Fibroblast of villous mesenchyme (primary cell): Measurements from ENCODE around the gene SYVN1. TPM values are rescaled to one million over a fixed set of nuclear protein-coding genes. Genes with fewer than 3 reads are reported as not detected.
A peak's percentile ranks its signal among the peaks of the same experiment; 100 is the strongest.
"Not testable (repeated sequence)": the region's sequence is repeated elsewhere in the genome, so short reads cannot be mapped to it uniquely, and the experiment has no call there.

Source experiments
- DNase-seq: peaks from one replicate; pipeline ENCODE4 v3.0.0-alpha.2; 2010; ENCODE audit warnings: low read depth
- H3K4me3 ChIP-seq: 2 replicates; pipeline ENCODE4 v1.5.1; 2011; ENCODE audit warnings: low read depth, mild to moderate bottlenecking, low read length
- total RNA-seq: library from RNA; depleted of rRNA; stranded (reverse); fragments of >200 nt; gene quantifications from 2 replicates; pipeline ENCODE4 v1.2.3, GENCODE V29; 2012
- TF ChIP-seq, protein P1 (sequence below): IDR thresholded peaks from 2 replicates; pipeline ENCODE4 v1.5.1; 2012; ENCODE audit warnings: low read depth, mild to moderate bottlenecking, low read length; ENCODE audit not compliant: insufficient read depth

SYVN1 gene
- total RNA-seq: 13.0 and 13.5 TPM in 2 replicates

DNA sequence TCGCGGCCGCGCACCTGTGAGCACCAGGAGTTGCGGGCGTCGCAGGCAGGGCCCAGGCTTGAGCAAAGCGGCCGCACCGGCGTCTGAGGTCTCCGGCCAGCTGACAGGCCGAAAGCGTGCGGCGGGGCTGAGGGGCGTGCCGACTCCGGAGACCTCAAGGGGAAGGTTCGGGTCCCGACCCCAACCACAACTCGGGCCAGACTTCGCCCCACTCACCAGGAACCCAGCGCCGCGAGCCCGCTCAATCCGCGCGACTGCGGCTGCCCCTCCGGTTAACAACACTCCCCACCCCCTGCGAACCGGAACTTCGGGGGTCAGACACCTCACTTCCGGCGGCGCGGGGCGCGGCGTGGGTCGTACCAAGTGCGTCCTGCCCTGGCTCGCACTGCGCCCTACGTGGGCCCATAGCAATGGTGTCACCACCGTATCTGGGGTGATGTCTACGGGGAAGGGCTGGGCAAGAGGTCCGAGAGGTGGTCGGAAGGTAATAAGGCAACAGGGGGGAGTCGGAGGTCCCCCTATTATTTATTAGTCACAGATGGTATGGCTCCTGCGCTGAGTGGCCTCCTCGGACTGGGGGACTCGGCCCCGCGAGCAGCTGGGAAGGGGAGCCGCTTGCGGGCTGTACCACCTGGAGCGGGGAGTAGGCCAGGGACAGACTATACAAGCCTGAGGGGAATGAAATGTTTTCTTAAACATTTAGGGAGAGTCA is at the start of gene SYVN1:
Gene SYVN1 (minus strand): TSS at position 280 of the 712 bp plus-strand sequence. CDS start 918 bp downstream, outside the sequence.
- TF ChIP-seq, protein P1, sequence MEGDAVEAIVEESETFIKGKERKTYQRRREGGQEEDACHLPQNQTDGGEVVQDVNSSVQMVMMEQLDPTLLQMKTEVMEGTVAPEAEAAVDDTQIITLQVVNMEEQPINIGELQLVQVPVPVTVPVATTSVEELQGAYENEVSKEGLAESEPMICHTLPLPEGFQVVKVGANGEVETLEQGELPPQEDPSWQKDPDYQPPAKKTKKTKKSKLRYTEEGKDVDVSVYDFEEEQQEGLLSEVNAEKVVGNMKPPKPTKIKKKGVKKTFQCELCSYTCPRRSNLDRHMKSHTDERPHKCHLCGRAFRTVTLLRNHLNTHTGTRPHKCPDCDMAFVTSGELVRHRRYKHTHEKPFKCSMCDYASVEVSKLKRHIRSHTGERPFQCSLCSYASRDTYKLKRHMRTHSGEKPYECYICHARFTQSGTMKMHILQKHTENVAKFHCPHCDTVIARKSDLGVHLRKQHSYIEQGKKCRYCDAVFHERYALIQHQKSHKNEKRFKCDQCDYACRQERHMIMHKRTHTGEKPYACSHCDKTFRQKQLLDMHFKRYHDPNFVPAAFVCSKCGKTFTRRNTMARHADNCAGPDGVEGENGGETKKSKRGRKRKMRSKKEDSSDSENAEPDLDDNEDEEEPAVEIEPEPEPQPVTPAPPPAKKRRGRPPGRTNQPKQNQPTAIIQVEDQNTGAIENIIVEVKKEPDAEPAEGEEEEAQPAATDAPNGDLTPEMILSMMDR: no peak
- peak within 1 kb of the TSS; percentile 90 for H3K4me3 ChIP-seq
- DNase-seq: peak; percentile 91

DNA sequence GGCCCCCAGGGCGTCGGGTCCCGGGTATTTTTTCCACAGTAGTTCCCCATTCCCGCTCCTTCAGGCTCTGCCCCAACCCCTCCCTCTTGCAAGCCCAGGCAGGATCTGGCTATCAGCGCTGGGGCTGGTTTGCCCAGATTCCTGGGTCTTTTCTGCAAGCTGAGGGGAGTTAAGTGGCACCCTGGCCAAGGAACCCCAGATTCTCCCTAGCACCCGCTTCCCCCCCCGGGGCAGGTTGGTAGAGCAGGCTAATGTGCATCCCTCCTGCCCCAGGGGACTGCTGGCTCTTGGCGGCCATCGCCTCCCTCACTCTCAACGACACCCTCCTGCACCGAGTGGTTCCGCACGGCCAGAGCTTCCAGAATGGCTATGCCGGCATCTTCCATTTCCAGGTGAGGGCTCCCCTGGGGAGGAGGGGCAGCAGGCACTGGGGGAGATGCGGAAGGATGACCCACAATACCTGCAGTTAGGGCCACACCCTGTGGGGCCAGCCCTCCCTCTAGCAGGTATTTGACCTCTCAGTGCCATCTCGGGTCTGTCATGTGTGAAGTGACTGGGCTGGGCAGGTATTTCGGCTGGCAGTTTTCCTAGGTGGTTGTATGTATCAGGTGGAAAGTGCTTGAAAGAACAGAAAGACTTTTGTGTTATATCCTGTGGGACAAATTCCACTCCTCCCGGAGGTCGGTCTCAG is 49.0 kb upstream of the SYVN1 start:
- DNase-seq: no peak
- peak overlapping the region; percentile 71 for H3K4me3 ChIP-seq
- TF ChIP-seq, protein P1: no peak

DNA sequence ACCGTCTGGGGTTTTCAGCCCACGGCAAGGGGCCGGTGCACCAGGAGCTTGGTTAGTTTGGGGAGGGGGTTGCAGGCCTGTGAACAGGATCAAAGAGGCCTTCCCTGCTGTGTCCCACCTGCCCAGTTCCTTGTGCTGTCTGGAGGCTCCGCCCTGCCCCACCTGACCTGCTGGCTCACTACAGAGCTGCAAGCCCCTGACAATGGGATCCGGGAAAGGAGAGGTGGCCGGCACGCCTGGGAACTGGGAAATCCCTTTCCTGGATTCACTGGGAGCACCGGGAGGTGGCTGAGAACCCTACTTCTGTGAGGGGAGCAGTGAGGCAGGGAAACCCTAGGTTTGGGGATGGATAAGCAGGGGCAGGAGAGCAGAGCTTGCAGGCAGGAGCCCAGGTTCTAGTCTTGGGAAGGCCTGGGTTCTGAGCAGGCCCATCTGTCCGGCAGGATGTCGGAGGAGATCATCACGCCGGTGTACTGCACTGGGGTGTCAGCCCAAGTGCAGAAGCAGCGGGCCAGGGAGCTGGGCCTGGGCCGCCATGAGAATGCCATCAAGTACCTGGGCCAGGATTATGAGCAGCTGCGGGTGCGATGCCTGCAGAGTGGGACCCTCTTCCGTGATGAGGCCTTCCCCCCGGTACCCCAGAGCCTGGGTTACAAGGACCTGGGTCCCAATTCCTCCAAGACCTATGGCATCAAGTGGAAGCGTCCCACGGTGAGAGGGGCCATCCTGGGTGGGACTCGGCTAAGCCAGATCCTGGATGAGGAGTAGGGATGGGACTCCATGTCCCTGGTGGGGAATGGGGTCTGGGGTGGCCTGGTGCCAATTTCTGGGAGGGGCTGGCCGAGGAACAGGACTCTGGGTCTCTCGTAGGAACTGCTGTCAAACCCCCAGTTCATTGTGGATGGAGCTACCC is 48.2 kb upstream of the SYVN1 start:
- no peak for DNase-seq
- TF ChIP-seq, protein P1: no peak
- H3K4me3 ChIP-seq: peak overlapping the region; percentile 71

DNA sequence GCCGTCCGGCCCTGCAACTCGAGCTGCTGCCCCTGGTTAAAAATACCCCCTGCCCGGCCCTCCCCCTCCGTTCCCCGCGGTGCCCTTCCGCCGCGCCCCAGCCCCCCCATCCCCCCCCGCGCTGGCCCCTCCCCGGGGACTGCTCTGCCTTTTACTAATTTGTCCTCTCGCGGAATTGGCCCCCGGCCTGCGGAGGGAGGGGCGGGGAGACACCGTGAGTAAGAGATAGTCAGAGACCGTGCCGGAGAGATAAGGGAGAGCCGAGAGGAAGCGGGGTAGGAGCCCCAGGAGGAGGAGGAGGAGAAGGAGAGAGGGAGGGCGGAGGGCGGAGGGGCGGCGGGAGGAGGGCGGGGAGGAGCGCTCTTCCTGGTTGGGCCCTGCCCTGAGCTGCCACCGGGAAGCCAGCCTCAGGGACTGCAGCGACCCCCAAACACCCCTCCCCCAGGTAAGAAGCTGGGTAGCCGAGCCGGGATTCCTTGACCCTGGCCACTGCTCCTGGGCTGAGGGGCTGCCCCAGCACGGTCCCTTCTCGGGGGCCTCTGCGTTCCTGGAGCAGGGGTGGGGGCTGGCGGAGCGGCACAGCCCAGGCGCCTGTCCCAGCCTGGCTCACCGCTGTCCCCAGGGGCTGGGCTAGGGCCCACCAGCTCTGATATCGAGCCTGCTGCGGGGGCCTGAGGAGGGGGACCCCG is 47.4 kb upstream of the SYVN1 start, which contains the start of gene CAPN1:
Gene CAPN1 (plus strand): TSS at position 360 of the 689 bp plus-strand sequence. CDS start 774 bp downstream, outside the sequence.
- peak within 1 kb of the TSS; percentile 71 for H3K4me3 ChIP-seq
- peak; percentile 91 for DNase-seq
- TF ChIP-seq, protein P1: no peak

DNA sequence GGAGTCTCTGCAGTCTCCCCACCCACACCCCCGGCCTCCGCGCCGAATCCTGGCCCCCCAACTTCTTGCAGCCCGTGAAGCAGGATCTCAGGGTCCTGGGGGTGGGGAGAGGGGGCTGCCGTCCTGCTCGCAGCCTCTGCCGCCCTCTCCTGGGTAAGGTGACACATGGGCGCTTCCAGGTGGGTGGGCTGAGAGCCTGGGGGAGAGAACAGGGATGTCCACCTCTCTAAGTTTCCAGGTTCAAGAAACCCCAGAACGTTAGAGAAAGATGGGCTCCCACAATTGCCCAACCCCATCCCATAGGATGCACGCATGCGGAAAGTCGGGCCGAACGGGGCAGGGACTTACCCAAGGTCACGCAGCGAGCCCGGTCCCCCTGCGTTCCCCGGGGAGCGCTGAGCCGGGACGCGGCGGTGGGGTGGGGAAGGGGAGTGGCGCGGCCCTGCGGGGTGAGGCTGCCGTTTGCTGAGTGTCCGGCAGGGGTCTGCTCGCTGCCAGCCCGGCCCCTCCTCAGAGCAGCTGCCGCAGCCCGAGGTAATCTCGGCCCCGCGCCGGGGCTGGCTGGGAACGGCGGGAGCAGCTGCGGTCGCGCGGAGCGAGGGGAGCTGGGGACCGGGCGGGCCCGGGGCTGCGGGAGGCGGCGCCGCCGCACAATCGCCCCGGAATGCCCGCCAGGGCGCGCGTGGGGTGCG is 46.7 kb upstream of the SYVN1 start:
- TF ChIP-seq, protein P1: peak; percentile 45
- DNase-seq: peak; percentile 74
- peak overlapping the region; percentile 71 for H3K4me3 ChIP-seq

DNA sequence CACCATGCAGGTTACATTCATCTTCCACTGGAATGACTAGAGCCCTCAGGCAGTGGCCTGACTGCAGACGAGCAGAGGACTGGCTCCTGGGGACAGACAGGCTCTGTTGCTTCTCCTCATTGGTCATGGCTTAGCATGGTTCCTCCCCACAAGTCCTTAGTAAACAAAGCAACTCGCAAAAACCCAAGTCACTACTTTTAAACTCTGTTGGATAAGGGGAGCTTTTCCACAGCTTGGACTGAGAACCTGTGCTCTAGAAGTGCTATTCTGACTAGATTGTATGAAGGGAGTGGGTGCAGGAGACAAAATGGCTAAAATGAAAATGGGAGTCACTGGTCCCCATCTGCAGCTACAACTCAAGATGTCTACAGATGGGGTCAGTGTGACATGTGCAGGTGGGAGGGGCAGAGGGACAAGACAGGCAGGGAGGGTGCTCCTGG is 40.3 kb upstream of the SYVN1 start:
- H3K4me3 ChIP-seq: not testable (repeated sequence)
- DNase-seq: peak; percentile 38
